DOHH2 (cell line): ENCODE data around the gene PRDM11.

Experiments used
- H3F3A ChIP-seq: fragments of 200-600 bp; sonication (generic), shearing (Covaris generic); 2 replicates; pipeline ENCODE4 v1.6.0; 2016; ENCODE audit warnings: antibody characterized with exemption, mild to moderate bottlenecking; ENCODE audit not compliant: control insufficient read depth, insufficient read depth
- H3K27ac ChIP-seq: fragments of 200-600 bp; sonication (generic); 2 replicates; pipeline ENCODE4 v1.5.1; 2014; ENCODE audit warnings: low read depth, mild to moderate bottlenecking, low read length, moderate library complexity
- H3K27me3 ChIP-seq: fragments of 200-600 bp; sonication (generic); 2 replicates; pipeline ENCODE4 v1.6.1; 2014; ENCODE audit warnings: mild to moderate bottlenecking, low read length, mixed read lengths; ENCODE audit not compliant: control insufficient read depth
- H3K36me3 ChIP-seq: fragments of 200-600 bp; sonication (generic); 2 replicates; pipeline ENCODE4 v1.6.1; 2014; ENCODE audit warnings: mild to moderate bottlenecking, low read length, moderate library complexity, mixed read lengths; ENCODE audit not compliant: control insufficient read depth
- H3K4me1 ChIP-seq: fragments of 200-600 bp; sonication (generic); 2 replicates; pipeline ENCODE4 v1.6.1; 2014; ENCODE audit warnings: mild to moderate bottlenecking, low read length, mixed read lengths; ENCODE audit not compliant: control insufficient read depth
- H3K4me2 ChIP-seq: fragments of 200-600 bp; sonication (generic); 2 replicates; pipeline ENCODE4 v1.6.0; 2014; ENCODE audit warnings: mild to moderate bottlenecking, low read length, moderate library complexity
- H3K4me3 ChIP-seq: fragments of 200-600 bp; sonication (generic); 2 replicates; pipeline ENCODE4 v1.5.1; 2014; ENCODE audit warnings: mild to moderate bottlenecking, low read length, mixed read lengths
- H3K79me2 ChIP-seq: fragments of 200-600 bp; sonication (generic); 2 replicates; pipeline ENCODE4 v1.6.1; 2014; ENCODE audit warnings: mild to moderate bottlenecking, low read length, mixed read lengths; ENCODE audit not compliant: control insufficient read depth
- H3K9me2 ChIP-seq: fragments of 200-600 bp; sonication (generic); replicated peaks from 2 replicates; pipeline ENCODE4 v1.6.1; 2014; ENCODE audit warnings: mild to moderate bottlenecking, low read length, mixed read lengths; ENCODE audit not compliant: control insufficient read depth
- H3K9me3 ChIP-seq: fragments of 200-600 bp; sonication (generic); 2 replicates; pipeline ENCODE4 v1.6.1; 2014; ENCODE audit warnings: antibody characterized with exemption, low read length, mixed read lengths; ENCODE audit not compliant: control insufficient read depth, insufficient read depth
- H4K20me1 ChIP-seq: fragments of 200-600 bp; sonication (generic); 2 replicates; pipeline ENCODE4 v1.6.0; 2014; ENCODE audit warnings: low read depth, mild to moderate bottlenecking, antibody characterized with exemption, low read length, moderate library complexity; ENCODE audit not compliant: control insufficient read depth, insufficient read depth
- CTCF ChIP-seq: fragments of 200-600 bp; sonication (generic); IDR thresholded peaks from one replicate; pipeline ENCODE4 v1.5.1; 2014; ENCODE audit warnings: antibody characterized with exemption, mild to moderate bottlenecking, low read depth, low read length; ENCODE audit not compliant: poor library complexity, severe bottlenecking
- EZH2phosphoT487 ChIP-seq: fragments of 200-600 bp; sonication (generic); IDR thresholded peaks from 2 replicates; pipeline ENCODE4 v1.6.1; 2017; ENCODE audit warnings: borderline replicate concordance, mild to moderate bottlenecking, antibody characterized with exemption, low read length, moderate library complexity, mixed read lengths

PRDM11 gene

GRCh38 chr11:45229401-45230020 is 83.1 kb downstream of the PRDM11 start:
- no peaks in the 10 kb centered on the region for H3K4me1 ChIP-seq
- H3K27me3 ChIP-seq, result no peaks in the 10 kb centered on the region
- no peaks in the 10 kb centered on the region for H3K36me3 ChIP-seq
- no peak overlapping the region for H3K4me3 ChIP-seq
- H4K20me1 ChIP-seq, result no peaks in the 10 kb centered on the region
- TF ChIP-seq CTCF, result no peak
- no peak for TF ChIP-seq EZH2phosphoT487
- no peak overlapping the region for H3K27ac ChIP-seq
- H3K9me2 ChIP-seq, result no peaks in the 10 kb centered on the region
- no peaks in the 10 kb centered on the region for H3K9me3 ChIP-seq
- H3K4me2 ChIP-seq, result no peak overlapping the region
- H3F3A ChIP-seq, result no peaks in the 10 kb centered on the region
- no peaks in the 10 kb centered on the region for H3K79me2 ChIP-seq

GRCh38 chr11:45232341-45233080 is 86.1 kb downstream of the PRDM11 start:
- no peaks in the 10 kb centered on the region for H3K9me3 ChIP-seq
- H3F3A ChIP-seq, result no peaks in the 10 kb centered on the region
- no peaks in the 10 kb centered on the region for H4K20me1 ChIP-seq
- H3K79me2 ChIP-seq, result no peaks in the 10 kb centered on the region
- no peak for TF ChIP-seq EZH2phosphoT487
- no peak for TF ChIP-seq CTCF
- H3K36me3 ChIP-seq, result no peaks in the 10 kb centered on the region
- H3K27me3 ChIP-seq, result no peaks in the 10 kb centered on the region; the same call in 1 of the 2 replicates
- H3K27ac ChIP-seq, result no peak overlapping the region
- H3K4me2 ChIP-seq, result no peak overlapping the region
- no peak overlapping the region for H3K4me3 ChIP-seq
- no peaks in the 10 kb centered on the region for H3K4me1 ChIP-seq
- H3K9me2 ChIP-seq, result no peaks in the 10 kb centered on the region

GRCh38 chr11:45233121-45233803 is 86.8 kb downstream of the PRDM11 start:
- Histone ChIP-seq H4K20me1 (no peaks in the 10 kb centered on the region), H3K4me3 (no peak overlapping the region), H3K4me2 (no peak overlapping the region), H3K27me3 (no peaks in the 10 kb centered on the region; the same call in 1 of the 2 replicates), H3K27ac (no peak overlapping the region), H3K79me2 (no peaks in the 10 kb centered on the region), H3K9me3 (no peaks in the 10 kb centered on the region), H3K4me1 (no peaks in the 10 kb centered on the region), H3K9me2 (no peaks in the 10 kb centered on the region), H3F3A (no peaks in the 10 kb centered on the region), H3K36me3 (no peaks in the 10 kb centered on the region)
- TF ChIP-seq CTCF (peak; percentile 91), EZH2phosphoT487 (no peak)
